Measurements from ENCODE around the gene PCDHB15. TPM values are rescaled to one million over a fixed set of nuclear protein-coding genes. Genes with fewer than 3 reads are reported as not detected.

Gene PCDHB15
- total RNA-seq, 2 donors from 2014 or later: not detected

DNA sequence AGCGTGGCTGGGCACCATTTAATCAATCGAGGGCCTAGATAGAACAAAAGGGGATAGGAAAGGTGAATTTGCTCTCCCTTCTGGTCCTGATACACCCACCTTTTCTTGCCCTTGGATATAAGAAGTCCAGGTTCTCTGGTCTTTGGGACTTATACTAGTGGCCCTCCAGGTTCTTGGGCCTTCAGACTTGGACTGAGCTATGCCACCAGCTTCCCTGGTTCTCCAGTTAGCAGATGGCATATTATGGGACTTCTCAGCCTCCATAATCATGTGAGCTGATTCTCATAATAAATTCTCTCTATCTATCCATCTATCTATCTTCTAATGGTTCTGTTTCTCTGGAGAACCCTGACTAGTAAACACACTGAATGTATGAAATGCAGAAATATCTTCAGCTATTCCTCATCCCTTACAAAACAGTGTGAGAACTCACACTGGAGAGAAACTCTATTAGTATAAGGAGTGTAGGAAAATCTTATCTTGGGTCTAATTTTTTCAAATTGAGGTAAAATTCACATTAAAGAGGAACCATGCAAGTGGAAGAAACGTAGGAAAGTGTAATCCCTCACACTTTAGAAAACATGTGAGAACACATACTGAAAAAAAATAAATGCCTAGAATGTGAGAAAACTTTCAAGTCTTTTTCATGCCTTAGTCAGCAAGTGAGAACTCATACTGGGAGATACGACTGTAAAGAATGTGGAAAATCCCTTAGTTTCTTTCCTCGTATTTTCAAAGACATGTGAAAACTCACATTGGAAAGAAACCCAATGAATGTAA is 15.5 kb downstream of the PCDHB15 start:
- Mint-ChIP-seq H3K27ac (no peak overlapping the region), H3K27me3 (ENCODE audit: low read depth) (no peaks in the 10 kb centered on the region), H3K4me1 (ENCODE audit: low read depth) (no peaks in the 10 kb centered on the region), H3K36me3 (ENCODE audit: insufficient read depth in 2 of 2) (peaks cover 20 to 43% of the 10 kb centered on the region in 2 donors), H3K4me3 (no peak overlapping the region), H3K9me3 (peaks cover 14 to 32% of the 10 kb centered on the region in 2 donors)
- no peak for ATAC-seq (replicated peaks in 1 of 2)
- no peak for DNase-seq

DNA sequence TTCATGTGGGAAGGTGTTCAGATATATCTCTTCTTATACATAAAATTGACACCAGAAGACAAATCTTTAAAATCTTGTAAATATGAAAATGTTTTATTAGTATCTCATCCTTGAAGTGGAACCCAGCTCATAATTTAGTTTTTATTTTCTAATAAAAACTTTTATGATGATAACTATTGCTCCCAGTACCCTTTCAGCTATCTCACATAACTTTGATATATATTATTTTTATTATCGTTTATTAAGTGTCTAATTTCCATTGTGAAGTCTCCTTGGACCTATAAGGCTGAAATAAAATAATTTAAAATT is 16.0 kb downstream of the PCDHB15 start:
- Mint-ChIP-seq H3K9me3 (peaks cover 18 to 37% of the 10 kb centered on the region in 2 donors), H3K27me3 (ENCODE audit: low read depth) (no peaks in the 10 kb centered on the region), H3K27ac (no peak overlapping the region), H3K4me1 (ENCODE audit: low read depth) (no peaks in the 10 kb centered on the region), H3K4me3 (no peak overlapping the region), H3K36me3 (ENCODE audit: insufficient read depth in 2 of 2) (peaks cover 24 to 40% of the 10 kb centered on the region in 2 donors)
- ATAC-seq (replicated peaks in 1 of 2) (no peak), DNase-seq (no peak)

DNA sequence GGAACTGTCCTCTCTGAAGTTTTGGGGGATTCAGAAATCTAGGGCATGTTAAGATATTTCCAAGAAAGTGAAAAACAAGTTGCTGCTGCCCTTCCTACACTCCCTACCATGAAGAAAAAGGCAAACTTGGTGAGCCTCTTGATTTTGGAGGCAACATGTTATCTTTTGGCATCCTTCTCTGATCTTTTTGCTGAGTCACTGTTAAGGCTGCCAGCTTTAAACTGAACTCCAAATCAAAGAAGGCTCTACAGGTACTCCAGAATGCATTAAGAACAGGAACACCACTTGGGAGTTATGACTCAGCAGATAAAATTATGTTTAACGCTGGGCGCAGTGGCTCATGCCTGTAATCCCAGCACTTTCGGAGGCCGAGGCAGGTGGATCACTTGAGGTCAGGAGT is 24.0 kb downstream of the PCDHB15 start:
- Mint-ChIP-seq H3K27ac (no peak overlapping the region), H3K9me3 (peaks cover 22 to 43% of the 10 kb centered on the region in 2 donors), H3K27me3 (ENCODE audit: low read depth) (no peaks in the 10 kb centered on the region), H3K36me3 (ENCODE audit: insufficient read depth in 2 of 2) (peaks cover 24 to 25% of the 10 kb centered on the region in 2 donors), H3K4me1 (ENCODE audit: low read depth) (no peaks in the 10 kb centered on the region), H3K4me3 (no peak overlapping the region)
- DNase-seq: no peak
- ATAC-seq (replicated peaks in 1 of 2): no peak

DNA sequence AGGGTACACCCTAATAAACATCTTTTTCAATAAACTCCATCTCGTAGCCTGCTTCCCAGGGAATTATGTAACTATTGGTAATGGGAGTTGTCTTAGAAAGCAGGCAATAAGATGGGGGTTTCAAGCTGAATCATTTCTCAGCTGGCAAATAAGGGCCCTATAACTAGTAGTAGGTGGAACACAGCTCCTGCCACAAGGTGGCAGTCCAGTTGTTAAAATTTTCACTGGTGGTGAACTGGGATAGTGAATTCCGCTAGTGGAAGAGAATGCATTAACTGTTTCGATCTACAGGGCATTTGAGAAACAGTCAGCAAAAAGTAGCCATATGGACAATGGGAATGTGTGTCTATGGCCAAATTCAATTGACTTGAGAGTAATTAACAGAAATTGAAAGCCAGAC is 27.7 kb downstream of the PCDHB15 start:
- H3K9me3 Mint-ChIP-seq: peaks cover 20 to 39% of the 10 kb centered on the region in 2 donors
- no peak overlapping the region for H3K27ac Mint-ChIP-seq
- no peaks in the 10 kb centered on the region for H3K27me3 Mint-ChIP-seq (ENCODE audit: low read depth)

GRCh38 chr5:141298376-141298775 is 53.2 kb downstream of the PCDHB15 start:
- DNase-seq (no peak), ATAC-seq (replicated peaks in 1 of 2) (no peak)
- no peaks in the 10 kb centered on the region for H3K27me3 Mint-ChIP-seq (ENCODE audit: low read depth)
- H3K36me3 Mint-ChIP-seq (ENCODE audit: insufficient read depth in 2 of 2): peaks cover 27 to 34% of the 10 kb centered on the region in 2 donors
- no peak overlapping the region for H3K4me3 Mint-ChIP-seq
- no peaks in the 10 kb centered on the region for H3K4me1 Mint-ChIP-seq (ENCODE audit: low read depth)
- peaks cover 10 to 30% of the 10 kb centered on the region in 2 donors for H3K9me3 Mint-ChIP-seq
- H3K27ac Mint-ChIP-seq: no peak overlapping the region

More for the DNA sequence above, 27.7 kb downstream of the PCDHB15 start:
- no peak for DNase-seq
- peaks cover 14 to 24% of the 10 kb centered on the region in 2 donors for H3K36me3 Mint-ChIP-seq (ENCODE audit: insufficient read depth in 2 of 2)
- H3K4me1 Mint-ChIP-seq (ENCODE audit: low read depth): no peaks in the 10 kb centered on the region
- no peak for ATAC-seq (replicated peaks in 1 of 2)
- H3K4me3 Mint-ChIP-seq: no peak overlapping the region

Other genes with a start within 250 kb of the PCDHB15 start
- not detected for gene PCDHB1, start 194.0 kb upstream of the PCDHB15 start, total RNA-seq
- not detected for gene PCDHB2, start 150.8 kb upstream of the PCDHB15 start, total RNA-seq
- not detected for gene PCDHB3, start 144.9 kb upstream of the PCDHB15 start, total RNA-seq
- gene PCDHB4, start 123.6 kb upstream of the PCDHB15 start, total RNA-seq: not detected
- gene PCDHB5, start 110.2 kb upstream of the PCDHB15 start, total RNA-seq: not detected
- gene PCDHB6, start 95.3 kb upstream of the PCDHB15 start, total RNA-seq: not detected
- not detected for gene PCDHB7, start 72.8 kb upstream of the PCDHB15 start, total RNA-seq
- not detected for gene PCDHB8, start 67.6 kb upstream of the PCDHB15 start, total RNA-seq
- gene PCDHB16, start 63.0 kb upstream of the PCDHB15 start, total RNA-seq: not detected
- under 1 TPM in 1 of 2 donors, not detected in 1; 0.05 TPM for gene PCDHB9, start 58.2 kb upstream of the PCDHB15 start, total RNA-seq
- gene PCDHB10, start 53.0 kb upstream of the PCDHB15 start, total RNA-seq: not detected
- not detected for gene PCDHB11, start 45.8 kb upstream of the PCDHB15 start, total RNA-seq
- not detected for gene PCDHB12, start 36.7 kb upstream of the PCDHB15 start, total RNA-seq
- gene PCDHB13, start 31.5 kb upstream of the PCDHB15 start, total RNA-seq: not detected
- not detected for gene PCDHB14, start 22.1 kb upstream of the PCDHB15 start, total RNA-seq
- gene SLC25A2, start 58.7 kb downstream of the PCDHB15 start, total RNA-seq: under 1 TPM; 0.46 to 0.63 TPM
- 10 to 100 TPM; 56.7 to 62.5 TPM for gene TAF7, start 75.4 kb downstream of the PCDHB15 start, total RNA-seq
- under 1 TPM; 0.05 TPM for gene PCDHGA1, start 85.1 kb downstream of the PCDHB15 start, total RNA-seq
- under 1 TPM in 1 of 2 donors, not detected in 1; 0.07 TPM for gene PCDHGA2, start 93.4 kb downstream of the PCDHB15 start, total RNA-seq
- gene PCDHGA3, start 98.4 kb downstream of the PCDHB15 start, total RNA-seq: under 1 TPM in 1 of 2 donors, not detected in 1; 0.12 TPM
- under 1 TPM in 1 of 2 donors, not detected in 1; 0.19 TPM for gene PCDHGB1, start 104.7 kb downstream of the PCDHB15 start, total RNA-seq
- gene PCDHGA4, start 109.6 kb downstream of the PCDHB15 start, total RNA-seq: under 1 TPM; 0.25 to 0.26 TPM
- under 1 TPM; 0.28 to 0.34 TPM for gene PCDHGB2, start 114.6 kb downstream of the PCDHB15 start, total RNA-seq
- gene PCDHGA5, start 118.8 kb downstream of the PCDHB15 start, total RNA-seq: under 1 TPM in 1 of 2 donors, not detected in 1; 0.12 TPM
- under 1 TPM; 0.19 to 0.28 TPM for gene PCDHGB3, start 124.8 kb downstream of the PCDHB15 start, total RNA-seq
- gene PCDHGA6, start 128.5 kb downstream of the PCDHB15 start, total RNA-seq: under 1 TPM; 0.16 to 0.29 TPM
- under 1 TPM in 1 of 2 donors, not detected in 1; 0.12 TPM for gene PCDHGA7, start 137.3 kb downstream of the PCDHB15 start, total RNA-seq
- gene PCDHGB4, start 142.3 kb downstream of the PCDHB15 start, total RNA-seq: not detected
- gene PCDHGA8, start 147.2 kb downstream of the PCDHB15 start, total RNA-seq: not detected
- under 1 TPM; 0.17 to 0.21 TPM for gene PCDHGB5, start 152.6 kb downstream of the PCDHB15 start, total RNA-seq
- gene PCDHGA9, start 157.4 kb downstream of the PCDHB15 start, total RNA-seq: under 1 TPM; 0.09 to 0.10 TPM
- gene PCDHGB6, start 162.6 kb downstream of the PCDHB15 start, total RNA-seq: under 1 TPM in 1 of 2 donors, not detected in 1; 0.09 TPM
- gene PCDHGA10, start 167.6 kb downstream of the PCDHB15 start, total RNA-seq: under 1 TPM; 0.12 TPM
- gene PCDHGB7, start 172.3 kb downstream of the PCDHB15 start, total RNA-seq: under 1 TPM in 1 of 2 donors, not detected in 1; 0.17 TPM
- gene PCDHGA11, start 175.7 kb downstream of the PCDHB15 start, total RNA-seq: under 1 TPM in 1 of 2 donors, not detected in 1; 0.22 TPM
- under 1 TPM; 0.12 to 0.17 TPM for gene PCDHGA12, start 185.1 kb downstream of the PCDHB15 start, total RNA-seq
- gene PCDHGC3, start 230.6 kb downstream of the PCDHB15 start, total RNA-seq: not detected
- not detected for gene PCDHGC4, start 239.6 kb downstream of the PCDHB15 start, total RNA-seq
- not detected for gene PCDHGC5, start 243.7 kb downstream of the PCDHB15 start, total RNA-seq

Measured in activated T-cell treated with anti-CD3 and anti-CD28 coated beads, Interleukin-2, amount 50 U/mL, for 72 hours (primary cell).